ENCODE measurements around the gene OR1L4.

- TF ChIP-seq CTCF (IDR thresholded peaks at IDR 0.05; ENCODE audit: poor library complexity): no peak
- no peak for TF ChIP-seq EZH2 (IDR thresholded peaks at IDR 0.05; ENCODE audit: borderline replicate concordance)
- TF ChIP-seq EZH2phosphoT487 (IDR thresholded peaks at IDR 0.05; ENCODE audit: low read depth, severe bottlenecking, unreplicated experiment): no peak
Measured at GRCh38 chr9:122719218-122719617, 4.6 kb upstream of the OR1L4 start.
